SH-SY5Y (cell line): ENCODE measurements around the gene MAMDC4.

Source experiments
- GATA2 ChIP-seq: IDR thresholded peaks from 2 replicates; pipeline ENCODE4 v1.6.1; 2011; ENCODE audit warnings: mild to moderate bottlenecking, low read depth, low read length
- GATA3 ChIP-seq: IDR thresholded peaks from 2 replicates; pipeline ENCODE4 v1.6.1; 2011; ENCODE audit warnings: low read depth, mild to moderate bottlenecking, low read length, moderate library complexity

- no peak for TF ChIP-seq GATA3
- no peak for TF ChIP-seq GATA2
Observed at GRCh38 chr9:136901516-136902258, 49.5 kb downstream of the MAMDC4 start.
